ENCODE measurements around the gene TELO2. TPM values are rescaled to one million over a fixed set of nuclear protein-coding genes. Genes with fewer than 3 reads are reported as not detected.

The TELO2 gene
- 10 to 100 TPM; 37.1 to 84.6 (median 45.3) TPM for total RNA-seq

- WGBS, 2 donors, result 1% methylated on average over 10 to 47 of the region's 89 CpGs
- peaks cover 0 to 38% (median 0%) of the 10 kb centered on the region in 3 donors for H3K36me3 ChIP-seq
- TF ChIP-seq CTCF (IDR thresholded peaks at IDR 0.05) (peak in 1 of 5 experiments; percentile 12), EP300 (IDR thresholded peaks at IDR 0.05) (peak; percentile 56 to 66), POLR2A (IDR thresholded peaks at IDR 0.05) (peak; percentile 21 to 30)
Measured at GRCh38 chr16:1492923-1493745, at the start of gene TELO2. TELO2 (plus strand) TSS chr16:1493360; CDS start chr16:1494282, 922 bp downstream.

DNA sequence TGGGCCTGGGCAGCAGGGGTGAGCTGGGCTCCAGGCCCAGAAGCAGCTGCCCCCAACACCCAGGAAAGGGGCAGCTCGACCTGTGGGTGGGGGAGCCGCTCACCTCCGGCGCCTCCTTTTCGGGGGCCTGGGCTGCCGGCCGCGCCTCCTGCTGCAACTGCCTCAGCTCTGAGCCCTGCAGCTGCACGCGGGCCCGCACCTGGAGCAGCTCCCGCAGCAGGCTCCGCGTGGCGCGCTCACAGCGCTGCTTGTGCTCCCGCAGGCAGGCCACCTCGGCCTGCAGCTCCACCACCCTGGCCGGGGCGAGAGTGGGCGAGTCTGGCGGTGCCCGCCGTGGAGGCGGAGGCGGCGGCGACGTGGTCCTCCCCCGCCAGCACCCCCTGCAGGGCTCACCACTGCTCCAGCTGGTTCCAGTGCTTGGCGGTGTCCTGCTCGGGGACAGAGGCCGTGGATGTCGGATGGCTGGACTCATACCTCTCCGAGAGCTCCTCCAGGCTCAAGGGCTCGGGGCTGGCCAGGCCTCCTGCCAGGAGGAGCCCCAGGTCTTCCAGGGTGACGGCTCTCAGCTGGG, 49.7 kb upstream of the TELO2 start:
- Histone ChIP-seq H3K4me3 (no peak overlapping the region), H3K27me3 (no peaks in the 10 kb centered on the region), H3K9me3 (no peaks in the 10 kb centered on the region), H3K27ac (no peak overlapping the region), H3K36me3 (peaks cover 0 to 77% (median 5%) of the 10 kb centered on the region in 3 donors), H3K4me1 (no peaks in the 10 kb centered on the region)
- no peak for DNase-seq (ENCODE audit: low spot score in 2 of 2)
- 82 to 90% methylated on average over 28 to 33 of the region's 38 CpGs for WGBS, 2 donors
- TF ChIP-seq POLR2A (IDR thresholded peaks at IDR 0.05), result no peak
- no peak for TF ChIP-seq EP300 (IDR thresholded peaks at IDR 0.05)
- no peak for TF ChIP-seq CTCF (IDR thresholded peaks at IDR 0.05)

More at GRCh38 chr16:1492923-1493745, at the start of gene TELO2:
- Histone ChIP-seq H3K4me1 (peaks cover 0 to 24% (median 0%) of the 10 kb centered on the region in 4 donors), H3K27me3 (no peaks in the 10 kb centered on the region), H3K4me3 (peak within 1 kb of the TSS; percentile 73 to 93 (median 86)), H3K9me3 (no peaks in the 10 kb centered on the region), H3K27ac (peak within 1 kb of the TSS; percentile 75 to 96 (median 89))
- peak; percentile 56 to 61 for DNase-seq (ENCODE audit: low spot score in 2 of 2)

DNA sequence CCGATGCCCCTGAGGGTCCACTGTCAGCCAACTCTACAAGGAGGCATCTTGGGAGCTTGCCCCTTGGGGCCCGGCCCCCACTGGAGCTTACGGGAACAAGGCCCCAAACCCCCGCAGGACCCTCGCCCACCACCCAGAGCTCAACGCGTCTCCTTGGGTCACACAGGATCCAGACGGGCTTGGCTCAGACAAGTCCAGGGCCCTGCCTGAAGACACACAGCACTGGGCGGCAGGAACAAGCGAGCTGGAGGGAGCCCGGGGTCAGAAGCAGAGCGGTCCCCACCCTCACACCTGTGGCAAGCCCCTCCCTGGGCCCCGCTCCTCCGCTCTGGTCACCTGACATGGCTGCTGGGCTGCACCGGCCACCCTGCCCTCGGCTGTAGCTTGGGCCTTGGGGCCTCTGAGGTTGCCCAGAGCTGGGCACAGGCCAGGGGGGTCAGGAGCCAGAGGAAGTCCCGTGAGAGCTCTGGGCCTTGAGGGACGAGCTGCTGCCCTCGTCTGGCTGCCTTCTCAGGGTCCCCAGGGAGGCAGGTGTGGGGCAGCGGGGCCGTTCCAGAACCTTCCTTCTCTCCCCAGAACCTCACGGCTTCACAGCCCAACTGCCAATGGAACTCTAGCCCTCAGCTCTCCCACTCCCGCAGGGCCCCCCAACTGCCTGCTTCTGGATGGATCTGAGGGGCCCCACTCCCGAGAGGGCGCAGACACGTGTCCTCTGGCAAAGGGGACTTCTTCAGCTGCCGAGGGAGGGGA, 49.0 kb upstream of the TELO2 start, which contains the start of gene CCDC154:
Gene CCDC154, minus strand, starts transcription at position 577 of the 750 bp plus-strand sequence. Its CDS starts 234 bp downstream, at position 343.
- Histone ChIP-seq H3K4me3 (no peak within 1 kb of the TSS), H3K27ac (peak within 1 kb of the TSS in 1 of 4 donors; percentile 75), H3K36me3 (peaks cover 0 to 77% (median 5%) of the 10 kb centered on the region in 3 donors), H3K27me3 (no peaks in the 10 kb centered on the region), H3K4me1 (no peaks in the 10 kb centered on the region), H3K9me3 (no peaks in the 10 kb centered on the region)
- no peak for DNase-seq (ENCODE audit: low spot score in 2 of 2)
- TF ChIP-seq CTCF (IDR thresholded peaks at IDR 0.05) (no peak), POLR2A (IDR thresholded peaks at IDR 0.05) (no peak), EP300 (IDR thresholded peaks at IDR 0.05) (no peak)
- WGBS, 2 donors, result 65 to 74% methylated on average over 16 to 23 of the region's 27 CpGs

- H3K36me3 ChIP-seq, result peaks cover 0 to 78% (median 5%) of the 10 kb centered on the region in 3 donors
Measured at GRCh38 chr16:1444730-1445517, 48.2 kb upstream of the TELO2 start.

More at GRCh38 chr16:1444730-1445517, 48.2 kb upstream of the TELO2 start:
- TF ChIP-seq EP300 (IDR thresholded peaks at IDR 0.05) (no peak), CTCF (IDR thresholded peaks at IDR 0.05) (no peak), POLR2A (IDR thresholded peaks at IDR 0.05) (no peak)
- Histone ChIP-seq H3K4me3 (no peak overlapping the region), H3K27ac (peak overlapping the region in 1 of 4 donors; percentile 75), H3K27me3 (no peaks in the 10 kb centered on the region), H3K9me3 (no peaks in the 10 kb centered on the region), H3K4me1 (no peaks in the 10 kb centered on the region)
- no peak for DNase-seq (ENCODE audit: low spot score in 2 of 2)
- 83 to 89% methylated on average over 38 to 45 of the region's 48 CpGs for WGBS, 2 donors
